RWPE1 (cell line): ENCODE results near the gene SCD.

ENCODE experiments used
- CTCF ChIA-PET: fragments of 350-600 bp; sonication (Branson Sonifier 250); formaldehyde crosslinking; extraction: SDS; loops from one replicate; lab custom pipeline; 2021; lab: Yijun Ruan, JAX
- POLR2A ChIA-PET: fragments of 400-600 bp; formaldehyde crosslinking; extraction: SDS; loops from one replicate; lab custom pipeline; 2020; ENCODE audit warnings: antibody characterized with exemption; ENCODE audit not compliant: low non-redundant PET; lab: Yijun Ruan, JAX
- DNase-seq: peaks from one replicate; pipeline ENCODE4 v3.0.0; 2012; ENCODE audit warnings: low spot score
- H3K27ac ChIP-seq: fragments of 450-650 bp; 2 replicates; pipeline ENCODE4 v1.5.1; 2017
- TF ChIP-seq, protein P1 (sequence below): fragments of 450-650 bp; conservative IDR thresholded peaks from 2 replicates; pipeline ENCODE4 v1.5.1; 2017; ENCODE audit warnings: low read depth, mild to moderate bottlenecking

The SCD gene

GRCh38 chr10:100391163-100392002, 44.4 kb downstream of the SCD start:
- no peak for DNase-seq
- CTCF ChIA-PET = interaction anchor here (1.1 kb wide), 1 partner anchor 91 kb away, joined by 5 read pairs; no protein-coding TSS in a partner anchor
- H3K27ac ChIP-seq = no peak overlapping the region

GRCh38 chr10:100392686-100393003, 45.6 kb downstream of the SCD start:
- ChIA-PET POLR2A (no interaction called here), CTCF (interaction anchor here (0.6 kb wide), 1 partner anchor 50 kb away, joined by 3 read pairs; no protein-coding TSS in a partner anchor)
- TF ChIP-seq, protein P1, sequence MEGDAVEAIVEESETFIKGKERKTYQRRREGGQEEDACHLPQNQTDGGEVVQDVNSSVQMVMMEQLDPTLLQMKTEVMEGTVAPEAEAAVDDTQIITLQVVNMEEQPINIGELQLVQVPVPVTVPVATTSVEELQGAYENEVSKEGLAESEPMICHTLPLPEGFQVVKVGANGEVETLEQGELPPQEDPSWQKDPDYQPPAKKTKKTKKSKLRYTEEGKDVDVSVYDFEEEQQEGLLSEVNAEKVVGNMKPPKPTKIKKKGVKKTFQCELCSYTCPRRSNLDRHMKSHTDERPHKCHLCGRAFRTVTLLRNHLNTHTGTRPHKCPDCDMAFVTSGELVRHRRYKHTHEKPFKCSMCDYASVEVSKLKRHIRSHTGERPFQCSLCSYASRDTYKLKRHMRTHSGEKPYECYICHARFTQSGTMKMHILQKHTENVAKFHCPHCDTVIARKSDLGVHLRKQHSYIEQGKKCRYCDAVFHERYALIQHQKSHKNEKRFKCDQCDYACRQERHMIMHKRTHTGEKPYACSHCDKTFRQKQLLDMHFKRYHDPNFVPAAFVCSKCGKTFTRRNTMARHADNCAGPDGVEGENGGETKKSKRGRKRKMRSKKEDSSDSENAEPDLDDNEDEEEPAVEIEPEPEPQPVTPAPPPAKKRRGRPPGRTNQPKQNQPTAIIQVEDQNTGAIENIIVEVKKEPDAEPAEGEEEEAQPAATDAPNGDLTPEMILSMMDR = no peak
- DNase-seq = no peak
- H3K27ac ChIP-seq = no peak overlapping the region

More at GRCh38 chr10:100391163-100392002, 44.4 kb downstream of the SCD start:
- TF ChIP-seq, protein P1 = no peak
- POLR2A ChIA-PET = no interaction called here

- no peak overlapping the region for H3K27ac ChIP-seq
- TF ChIP-seq, protein P1 = no peak
- ChIA-PET POLR2A (no interaction called here), CTCF (interaction anchor here (0.6 kb wide), 1 partner anchor 139 kb away, joined by 3 read pairs; no protein-coding TSS in a partner anchor)
- no peak for DNase-seq
Measured at GRCh38 chr10:100395626-100396025, 48.6 kb downstream of the SCD start.

- CTCF ChIA-PET = no interaction called here
- no peak overlapping the region for H3K27ac ChIP-seq
- POLR2A ChIA-PET = no interaction called here
- TF ChIP-seq, protein P1 = no peak
- DNase-seq = no peak
Measured at GRCh38 chr10:100396605-100397004, 49.6 kb downstream of the SCD start.

- ChIA-PET CTCF (interaction anchor here (0.8 kb wide), 1 partner anchor 11 kb away, joined by 3 read pairs; no protein-coding TSS in a partner anchor), POLR2A (interaction anchor here (0.6 kb wide), 1 partner anchor 26 kb away, joined by 3 read pairs; no protein-coding TSS in a partner anchor)
- H3K27ac ChIP-seq = no peak overlapping the region
Measured at GRCh38 chr10:100401631-100402328, 54.7 kb downstream of the SCD start.

DNA sequence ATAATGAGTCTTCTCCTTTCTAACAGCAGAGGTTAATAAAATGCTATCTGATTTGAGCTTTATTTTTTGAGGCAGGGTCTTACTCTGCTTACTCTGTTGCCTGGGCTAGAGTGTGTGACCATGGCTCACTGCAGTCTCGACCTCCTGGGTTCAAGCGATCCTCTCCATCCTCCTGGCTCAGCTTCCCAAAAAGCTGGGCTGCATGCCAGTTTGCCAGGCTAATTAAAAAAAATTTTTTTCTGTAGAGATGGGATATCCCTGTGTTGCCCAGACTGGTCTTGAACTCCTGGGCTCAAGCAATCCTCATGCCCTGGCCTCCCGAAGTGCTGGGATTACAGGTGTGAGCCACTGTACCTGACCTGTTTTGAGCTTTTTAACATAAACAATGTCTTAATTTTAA, 56.7 kb downstream of the SCD start:
- no peak for DNase-seq
- ChIA-PET POLR2A (no interaction called here), CTCF (no interaction called here)
- no peak overlapping the region for H3K27ac ChIP-seq
- TF ChIP-seq, protein P1 = no peak

More at GRCh38 chr10:100401631-100402328, 54.7 kb downstream of the SCD start:
- TF ChIP-seq, protein P1 = no peak
- DNase-seq = no peak
